ENCODE results near the gene WDR75. TPM values are rescaled to one million over a fixed set of nuclear protein-coding genes. Genes with fewer than 3 reads are reported as not detected.

The WDR75 gene
- total and polyA plus RNA-seq, 2 of the 13 experiments (the other 11 are each of a cell fraction or from before 2014, with no cell fraction given): 63.0 to 74.1 TPM

- ATAC-seq (no peak), FAIRE-seq (no peak), DNase-seq (ENCODE audit: low spot score) (no peak)
- H3K36me3 ChIP-seq (replicated peaks in 1 of 2; ENCODE audit: control insufficient read depth in 1 of 2, insufficient read depth in 2 of 2, low read length in 2 of 2): no peaks in the 10 kb centered on the region
- intact Hi-C loops (cut with micrococcal nuclease; ENCODE audit: unreplicated experiment): loop anchor here (5.0 kb wide), 1 partner anchor 642 kb away; no protein-coding TSS in a partner anchor
- in situ Hi-C loops (cut with HindIII; ENCODE audit: extremely low pct_ligation_motif_present, low pct_unique_long_range_greater_than_20kb): loop anchor here (5.0 to 25.0 kb wide), 4 partner anchors 315 to 887 kb away; no protein-coding TSS in a partner anchor
- H3K27ac ChIP-seq (ENCODE audit: extremely low read length, insufficient read depth, low read length): no peak overlapping the region
- no peaks in the 10 kb centered on the region; the same call in 1 of the 2 replicates for H4K20me1 ChIP-seq (ENCODE audit: insufficient read depth, low read length)
- no peaks in the 10 kb centered on the region for H3K27me3 ChIP-seq (ENCODE audit: control insufficient read depth in 1 of 2, insufficient read depth in 2 of 2, low read length in 2 of 2)
- ChIA-PET POLR2A (no interaction called here), CTCF (ENCODE audit: low intra/inter-chr PET ratio, low total read pairs) (no interaction called here)
- no peaks in the 10 kb centered on the region for H3K79me2 ChIP-seq (ENCODE audit: insufficient read depth, low read length)
- H3K4me1 ChIP-seq (ENCODE audit: insufficient read depth, low read length): no peaks in the 10 kb centered on the region
- H3K4me2 ChIP-seq (ENCODE audit: low read depth, low read length): no peak overlapping the region
- H3K4me3 ChIP-seq (replicated peaks in 1 of 3; ENCODE audit: insufficient read depth in 1 of 3, low read depth in 2 of 3, low read length in 3 of 3): no peak overlapping the region
- no TSS peak for BruUV-seq (replicated peaks)
- no peaks in the 10 kb centered on the region for H3K9me3 ChIP-seq (ENCODE audit: low read length)
- WGBS (ENCODE audit: low lambda C conversion rate): 2% methylated on average over 1 of the region's 1 CpG
- no peak overlapping the region for H3K9ac ChIP-seq (ENCODE audit: insufficient read depth, low read depth, low read length)
- no peak overlapping the region for H2AFZ ChIP-seq (ENCODE audit: low read length)
- TF ChIP-seq SIN3A (IDR thresholded peaks at IDR 0.05; ENCODE audit: borderline replicate concordance, low read depth, low read length): no peak
- no peak for TF ChIP-seq NONO (IDR thresholded peaks at IDR 0.05)
- no peak for TF ChIP-seq NONO (CRISPR knock-in tag; conservative IDR thresholded peaks at IDR 0.05)
- TF ChIP-seq ZNF629 (CRISPR knock-in tag; conservative IDR thresholded peaks at IDR 0.05): no peak
- no peak for TF ChIP-seq SNAPC4 (CRISPR knock-in tag; IDR thresholded peaks at IDR 0.05)
- no peak for TF ChIP-seq ZNF44 (CRISPR knock-in tag; IDR thresholded peaks at IDR 0.05)
- TF ChIP-seq MAF1 (CRISPR knock-in tag; IDR thresholded peaks at IDR 0.05; ENCODE audit: borderline replicate concordance): no peak
- TF ChIP-seq RARG (CRISPR knock-in tag; IDR thresholded peaks at IDR 0.05; ENCODE audit: low read depth): no peak
- TF ChIP-seq U2AF2 (IDR thresholded peaks at IDR 0.05; ENCODE audit: low read depth, low read length): no peak
- TF ChIP-seq TARDBP (CRISPR knock-in tag; IDR thresholded peaks at IDR 0.05): no peak
- TF ChIP-seq SSRP1 (CRISPR knock-in tag; IDR thresholded peaks at IDR 0.05): no peak
- no peak for TF ChIP-seq ZBTB39 (CRISPR knock-in tag; IDR thresholded peaks at IDR 0.05)
- no peak for TF ChIP-seq ZNF253 (CRISPR knock-in tag; IDR thresholded peaks at IDR 0.05; ENCODE audit: borderline replicate concordance)
- no peak for TF ChIP-seq ZNF441 (CRISPR knock-in tag; IDR thresholded peaks at IDR 0.05; ENCODE audit: borderline replicate concordance)
- no peak for TF ChIP-seq SOX13 (IDR thresholded peaks at IDR 0.05)
- no peak for TF ChIP-seq SOX13 (CRISPR knock-in tag; conservative IDR thresholded peaks at IDR 0.05 in 1 of 2, IDR thresholded peaks at IDR 0.05 in 1 of 2)
- TF ChIP-seq ZNF547 (CRISPR knock-in tag; IDR thresholded peaks at IDR 0.05): no peak
Measured at GRCh38 chr2:189409647-189410046, 31.6 kb upstream of the WDR75 start.
